Activated T-cell treated with anti-CD3 and anti-CD28 coated beads for 1 hour (primary cell): ENCODE results near the gene IFI6.

Experiments
- DNase-seq: peaks from one replicate; pipeline ENCODE4 v3.0.0-alpha.2; 2020; ENCODE audit warnings: low read depth

The IFI6 gene

GRCh38 chr1:27669876-27670275 lies 2.1 kb downstream of the IFI6 start:
- DNase-seq: no peak

GRCh38 chr1:27668808-27669723 lies 2.9 kb downstream of the IFI6 start:
- DNase-seq: peak; percentile 89

GRCh38 chr1:27668121-27668807 lies 3.7 kb downstream of the IFI6 start:
- no peak for DNase-seq

- DNase-seq: no peak
Observed at GRCh38 chr1:27666791-27667254, 5.2 kb downstream of the IFI6 start.

GRCh38 chr1:27666294-27666693 lies 5.7 kb downstream of the IFI6 start:
- no peak for DNase-seq

GRCh38 chr1:27665016-27665651 lies 6.9 kb downstream of the IFI6 start:
- no peak for DNase-seq

GRCh38 chr1:27664291-27664690 lies 7.7 kb downstream of the IFI6 start:
- no peak for DNase-seq

GRCh38 chr1:27662707-27663393 lies 9.1 kb downstream of the IFI6 start:
- peak; percentile 92 for DNase-seq

GRCh38 chr1:27662261-27662660 lies 9.7 kb downstream of the IFI6 start:
- no peak for DNase-seq

- DNase-seq: no peak
Observed at GRCh38 chr1:27661412-27662075, 10.4 kb downstream of the IFI6 start.

GRCh38 chr1:27660300-27660835 lies 11.6 kb downstream of the IFI6 start:
- no peak for DNase-seq

GRCh38 chr1:27659497-27660299 lies 12.3 kb downstream of the IFI6 start:
- DNase-seq: peak; percentile 77

- peak; percentile 21 for DNase-seq
Observed at GRCh38 chr1:27658951-27659496, 13.0 kb downstream of the IFI6 start.

GRCh38 chr1:27656157-27656893 lies 15.7 kb downstream of the IFI6 start:
- no peak for DNase-seq

- no peak for DNase-seq
Observed at GRCh38 chr1:27655151-27655937, 16.6 kb downstream of the IFI6 start.

- no peak for DNase-seq
Observed at GRCh38 chr1:27652111-27652864, 19.7 kb downstream of the IFI6 start.

GRCh38 chr1:27650539-27651175 lies 21.3 kb downstream of the IFI6 start:
- no peak for DNase-seq
